HG03060 (cell line): Measurements from ENCODE around the gene ENOX1.

ENCODE experiments used
- ATAC-seq: cut with Tn5 transposase; IDR thresholded peaks from one replicate; pipeline ENCODE4 v1.9.1; 2021; ENCODE audit warnings: low read depth, moderate number of reproducible peaks; ENCODE audit not compliant: unreplicated experiment

ENOX1 gene

DNA sequence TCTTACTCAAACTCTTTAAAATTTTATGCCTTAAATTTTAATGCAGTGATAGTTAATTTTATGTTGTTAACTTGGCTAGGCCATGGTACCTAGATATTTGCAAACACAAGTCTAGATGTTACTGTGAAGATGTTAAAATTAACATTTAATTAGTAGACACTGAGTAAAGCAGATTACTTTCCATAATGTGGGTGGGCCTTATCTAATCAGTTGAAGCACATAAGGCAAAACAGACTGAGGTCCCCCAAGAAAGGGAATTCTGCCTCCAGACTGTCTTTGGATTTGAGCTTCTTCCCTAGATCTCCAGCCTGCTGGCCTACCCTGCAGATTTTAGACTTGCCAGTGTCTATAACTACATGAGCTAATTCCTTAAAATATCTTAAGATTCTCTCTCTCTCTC lies 294.0 kb downstream of the ENOX1 start:
- ATAC-seq: no peak

DNA sequence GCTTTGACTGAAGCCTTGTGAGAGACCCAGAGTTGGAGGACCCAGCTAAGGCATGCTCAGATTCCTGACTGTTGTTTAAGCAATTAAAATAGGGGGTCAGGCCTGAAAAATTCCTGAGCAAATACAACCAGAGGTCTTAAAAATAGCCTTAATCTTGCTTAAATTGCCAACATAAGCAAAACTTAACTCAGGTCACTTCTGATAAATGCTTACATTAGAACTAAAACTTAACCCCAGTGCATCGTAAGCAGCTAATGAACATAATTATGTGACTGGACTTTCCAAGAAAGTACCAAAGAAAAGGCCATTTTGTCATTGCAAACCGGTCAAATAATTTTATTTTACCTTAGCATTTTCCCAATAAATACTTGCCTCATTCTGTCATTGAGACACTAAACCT lies 294.5 kb downstream of the ENOX1 start:
- ATAC-seq: no peak

DNA sequence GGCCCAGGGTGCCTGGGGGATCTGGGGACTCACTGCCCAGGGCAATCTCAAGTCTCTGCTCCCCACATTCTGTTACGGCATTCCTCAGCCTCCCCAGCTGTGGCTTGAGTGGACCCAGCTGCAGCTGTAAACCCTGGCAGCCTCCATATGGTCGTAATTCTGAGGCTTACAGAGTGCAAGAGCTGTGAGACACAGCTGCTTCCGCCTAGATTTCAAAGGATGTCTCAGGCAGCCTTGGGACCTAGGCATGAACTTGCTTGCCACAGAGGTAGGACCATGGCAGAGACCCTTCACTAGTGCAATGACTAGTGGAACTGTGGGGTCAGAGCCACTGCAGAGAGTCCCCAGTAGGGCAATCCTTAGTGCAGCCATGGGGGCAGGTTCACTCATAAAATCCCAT lies 297.5 kb downstream of the ENOX1 start:
- ATAC-seq: no peak

DNA sequence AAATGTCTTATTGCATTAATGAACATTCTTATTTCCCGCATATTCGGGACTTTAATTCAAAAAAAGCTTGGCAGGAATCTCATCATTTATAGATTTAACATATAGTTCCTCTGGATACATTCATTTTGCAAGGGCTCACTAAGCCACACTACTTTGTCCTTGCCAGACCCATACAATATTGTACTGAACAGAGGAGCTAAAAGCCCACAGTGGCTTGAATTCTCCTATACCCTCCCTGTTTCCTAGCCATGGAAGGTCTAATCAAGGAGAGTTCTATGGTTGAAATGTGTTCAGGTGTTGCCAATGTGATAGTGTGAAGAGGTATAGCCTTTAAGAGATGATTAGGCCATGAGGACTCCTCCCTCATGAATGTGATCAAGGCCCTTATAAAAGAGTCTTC lies 298.9 kb downstream of the ENOX1 start:
- no peak for ATAC-seq

DNA sequence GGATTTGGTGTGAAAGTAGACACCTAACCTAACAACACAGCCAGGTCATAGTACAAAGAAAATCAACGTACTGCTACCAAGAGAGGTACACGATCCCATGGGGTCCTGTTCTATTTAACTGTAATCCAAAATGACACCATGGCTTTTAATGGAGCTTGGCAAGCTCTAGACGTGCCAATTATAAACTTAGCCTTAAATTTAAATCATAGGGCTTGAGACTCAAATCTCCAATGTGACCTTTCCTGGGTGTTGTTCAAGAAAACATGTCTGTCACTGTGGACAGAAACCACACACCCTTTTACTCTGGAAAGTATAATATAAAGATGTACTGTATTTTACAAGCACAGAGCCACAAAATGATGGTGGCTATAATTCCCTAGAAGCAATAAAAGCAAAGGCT lies 299.3 kb downstream of the ENOX1 start:
- ATAC-seq: no peak

DNA sequence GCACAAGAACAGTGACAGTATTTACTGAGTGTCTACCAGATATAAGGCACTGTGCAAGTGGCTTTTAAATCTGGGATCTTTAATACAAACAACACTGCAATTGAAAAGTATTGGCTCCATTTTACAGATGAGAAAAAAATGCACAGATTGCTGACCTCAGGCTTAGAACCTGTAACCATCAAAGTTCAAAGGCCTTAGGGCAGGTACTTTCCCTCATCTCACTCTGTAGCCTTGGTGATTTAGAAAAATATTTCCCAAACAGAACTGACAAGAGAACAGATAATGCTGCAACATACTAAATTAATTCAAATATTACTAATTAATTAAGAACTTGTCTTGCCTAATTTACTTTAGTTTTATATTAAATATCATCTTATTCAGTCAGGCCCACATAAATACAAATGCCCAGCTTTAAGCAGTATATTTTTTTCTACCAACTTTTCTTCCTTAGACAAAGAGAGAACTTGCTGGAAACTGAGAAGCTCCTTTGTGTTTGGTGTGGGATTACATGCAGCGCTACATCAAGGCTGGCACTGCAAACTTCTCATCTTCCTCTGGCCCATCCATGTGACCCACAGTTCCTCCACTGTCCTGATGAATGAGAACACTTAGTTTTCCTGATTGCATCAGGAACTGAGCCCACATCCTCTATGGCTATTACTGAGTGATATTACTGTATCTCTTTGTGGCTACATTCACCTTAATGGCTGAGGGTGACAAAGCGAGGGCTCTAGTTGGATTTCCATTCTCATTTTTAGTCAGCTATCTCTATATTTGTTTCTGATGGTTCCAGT lies 302.1 kb downstream of the ENOX1 start:
- ATAC-seq: no peak

DNA sequence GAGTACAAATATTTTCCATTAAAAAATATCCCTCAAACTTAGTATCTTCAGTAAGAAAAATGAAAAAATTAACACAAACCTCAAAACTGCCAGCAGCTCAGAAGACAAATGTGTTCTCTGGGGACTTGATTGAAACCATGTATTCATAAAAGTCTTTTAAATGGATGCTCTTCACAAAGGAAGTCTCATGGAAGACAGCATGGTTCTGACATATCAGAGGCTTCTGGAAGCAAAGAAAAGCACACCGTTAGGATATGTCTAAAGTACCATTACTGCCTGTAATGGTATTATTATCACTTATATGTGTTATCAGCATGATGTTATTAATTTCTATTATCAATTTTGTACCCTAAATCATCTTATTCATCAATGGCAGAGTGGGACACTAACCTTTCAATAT lies 302.8 kb downstream of the ENOX1 start:
- ATAC-seq: no peak

DNA sequence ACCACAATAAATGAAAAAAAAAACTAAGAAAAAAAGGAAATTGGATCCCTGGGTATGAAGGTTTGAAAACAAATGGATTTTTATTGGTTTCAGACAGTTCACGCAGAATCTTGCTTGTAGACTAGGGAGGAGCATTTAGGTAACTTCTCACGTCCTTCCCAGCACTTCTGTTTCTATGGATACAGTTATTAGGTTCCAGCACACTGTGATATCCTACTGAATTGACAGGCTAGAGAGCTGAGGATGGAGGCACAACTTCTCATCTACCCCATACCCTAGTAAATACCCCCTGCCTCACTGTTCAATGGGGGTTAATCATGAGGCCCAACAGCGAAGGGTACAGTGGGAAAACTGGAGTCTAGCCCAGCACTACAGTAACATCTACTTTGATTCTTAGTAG lies 304.1 kb downstream of the ENOX1 start:
- no peak for ATAC-seq

DNA sequence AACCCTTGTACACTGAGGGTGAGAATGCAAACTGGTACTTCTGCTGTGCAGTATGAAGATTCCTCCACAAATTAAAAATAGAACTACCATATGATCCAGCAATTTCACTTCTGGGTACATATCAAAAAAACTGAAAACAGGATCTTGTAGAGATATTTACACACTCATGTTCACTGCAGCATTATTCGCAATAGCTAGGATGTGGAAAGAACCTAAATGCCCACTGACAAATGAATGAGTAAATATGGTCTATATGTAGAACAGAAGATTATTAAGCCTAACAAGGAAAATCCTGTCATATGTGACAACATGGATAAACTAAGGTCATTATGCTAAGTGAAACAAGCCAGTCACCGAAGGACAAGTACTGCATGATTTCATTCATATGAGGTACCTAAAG lies 304.7 kb downstream of the ENOX1 start:
- no peak for ATAC-seq

DNA sequence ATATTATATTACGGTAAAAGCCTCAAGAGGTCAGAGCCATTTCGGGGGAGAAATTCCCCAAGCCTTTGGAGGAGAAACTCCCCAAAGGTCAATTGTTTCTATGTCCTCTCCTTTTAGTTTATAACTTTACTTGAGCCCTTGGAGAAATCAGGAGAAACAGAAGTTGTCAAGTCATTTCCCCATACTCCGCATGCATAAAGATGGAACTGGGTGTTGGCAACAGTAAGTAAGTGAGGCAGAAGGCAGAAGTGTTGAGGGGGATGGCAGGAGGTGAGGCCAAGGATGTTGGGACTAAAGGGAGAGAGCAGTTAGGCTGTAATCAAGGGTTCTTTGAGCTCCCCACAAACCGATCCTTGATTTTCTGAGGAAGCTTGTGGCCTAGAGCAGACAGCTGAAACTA lies 307.9 kb downstream of the ENOX1 start:
- no peak for ATAC-seq

DNA sequence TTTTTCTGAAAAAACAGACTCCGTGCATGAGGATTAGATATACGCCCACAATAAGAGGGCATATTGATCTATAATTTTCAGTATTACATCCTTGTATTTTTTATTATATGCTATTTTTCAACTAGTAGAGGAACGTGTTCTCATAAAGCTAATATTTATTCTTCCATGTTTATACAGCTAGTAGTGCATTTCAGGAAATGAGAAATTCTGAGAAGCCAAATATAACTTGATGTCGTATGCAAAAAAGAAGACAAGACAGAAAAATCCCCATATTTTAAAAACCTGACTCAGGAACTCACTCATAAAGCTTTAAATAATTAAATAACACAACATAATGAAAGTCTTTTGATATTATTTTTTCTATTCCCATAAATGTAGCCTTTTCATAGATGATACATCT lies 308.6 kb downstream of the ENOX1 start:
- ATAC-seq: no peak

DNA sequence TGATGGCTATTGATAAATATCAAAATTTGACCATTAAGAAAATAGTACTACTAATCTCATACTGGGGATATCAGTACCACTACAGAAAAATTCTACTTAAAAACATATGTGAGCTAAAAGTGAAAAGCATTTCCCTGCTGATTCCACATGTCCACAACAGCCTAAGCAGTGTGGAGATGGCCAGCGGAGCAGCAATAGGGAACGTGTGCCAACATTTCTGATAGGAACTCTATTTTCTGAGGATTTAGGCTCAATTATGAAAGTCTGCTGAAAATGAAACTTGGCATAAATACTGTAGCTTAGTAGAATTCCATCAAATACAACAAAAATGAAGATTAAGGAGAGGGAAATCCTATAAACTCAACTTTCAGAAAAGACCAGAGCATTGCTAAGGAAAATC lies 311.6 kb downstream of the ENOX1 start:
- no peak for ATAC-seq

DNA sequence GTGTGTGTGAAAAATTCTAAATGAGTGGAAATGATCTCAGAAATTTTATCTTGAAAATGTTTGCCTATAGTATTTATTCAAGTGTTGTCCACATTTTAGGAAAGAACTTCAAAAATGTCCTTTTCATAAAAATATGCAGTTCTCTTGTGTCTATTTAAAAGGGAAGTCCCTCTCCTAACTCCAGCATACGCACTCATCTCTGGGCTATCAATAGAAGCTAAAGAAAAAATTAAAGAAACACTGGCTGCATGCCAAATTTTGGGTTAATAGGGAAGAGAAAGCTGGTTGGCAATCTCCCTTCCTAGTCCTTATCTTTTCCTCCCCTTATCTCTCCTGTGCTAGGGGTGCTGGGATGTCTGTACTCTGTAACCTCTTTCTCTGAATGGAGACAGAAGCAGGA lies 313.3 kb downstream of the ENOX1 start:
- ATAC-seq: no peak

DNA sequence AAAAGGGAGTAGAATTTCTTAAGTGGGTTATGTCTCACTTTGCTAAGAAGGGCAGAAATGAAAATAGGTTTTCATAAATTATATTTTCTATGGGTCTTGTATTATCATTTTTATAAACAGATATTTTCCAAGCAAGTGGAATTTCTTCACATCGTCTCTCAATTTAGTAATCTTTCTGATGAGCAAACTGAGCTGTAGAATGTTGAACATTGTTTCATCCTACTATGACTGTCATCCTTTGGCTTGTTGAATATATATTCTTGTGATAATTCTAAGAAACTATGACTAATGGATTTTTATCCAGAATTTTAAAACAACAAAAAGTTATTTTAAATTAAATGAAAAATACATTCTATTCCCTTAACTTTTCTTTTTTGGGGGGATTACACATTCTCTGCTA lies 313.8 kb downstream of the ENOX1 start:
- ATAC-seq: no peak

DNA sequence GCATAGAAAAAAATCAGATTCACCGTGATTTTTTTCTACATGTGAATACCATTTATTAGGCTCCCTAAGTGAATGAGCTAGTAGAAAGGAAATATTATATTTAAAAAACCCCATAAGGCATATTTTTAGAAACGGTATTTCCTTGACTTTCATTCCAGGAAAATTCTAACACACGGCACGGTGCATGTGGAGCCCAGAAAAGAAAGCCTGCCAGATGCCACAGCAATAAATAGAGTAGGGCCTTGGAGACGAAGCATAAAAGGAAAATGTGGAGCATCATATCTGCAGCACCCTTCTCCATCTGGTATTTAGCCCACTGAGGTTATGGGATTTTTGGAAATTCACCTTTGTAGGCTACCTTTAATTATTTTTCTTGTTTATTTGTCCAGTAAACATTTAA lies 314.4 kb downstream of the ENOX1 start:
- no peak for ATAC-seq

DNA sequence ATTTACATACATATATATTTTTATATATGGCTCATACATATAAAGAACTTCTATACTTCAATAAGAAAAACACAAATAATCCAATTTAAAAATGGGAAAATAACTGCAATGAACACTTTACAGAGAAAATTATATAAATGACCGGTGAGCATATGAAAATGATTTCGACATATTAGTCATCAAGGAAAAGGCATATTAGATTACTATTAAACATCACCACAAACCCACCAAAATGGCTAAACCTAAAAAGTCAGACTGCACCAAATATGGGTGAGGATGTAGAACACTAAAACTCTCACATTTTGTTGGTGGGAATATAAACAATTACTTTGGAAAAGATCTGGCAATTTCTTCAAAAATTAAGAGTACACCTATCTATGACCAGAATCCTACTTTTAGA lies 316.2 kb downstream of the ENOX1 start:
- no peak for ATAC-seq

DNA sequence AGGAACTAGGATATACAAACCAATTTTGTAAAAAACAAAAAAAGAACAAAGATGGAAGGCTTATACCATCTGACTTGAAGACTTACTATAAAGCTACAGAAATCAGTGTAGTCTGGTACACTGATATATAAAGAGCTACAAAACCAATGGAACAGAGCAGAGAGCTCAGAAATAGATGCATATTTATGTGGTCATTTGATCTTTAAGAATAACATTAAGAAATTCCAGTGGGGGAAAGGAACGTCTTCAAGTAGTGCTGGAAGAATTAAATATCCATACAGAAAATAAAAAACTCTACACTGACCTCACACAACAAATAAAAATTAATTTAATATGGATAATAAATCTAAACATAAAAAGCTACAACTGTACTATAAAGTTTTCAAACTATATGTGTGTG lies 317.0 kb downstream of the ENOX1 start:
- no peak for ATAC-seq

DNA sequence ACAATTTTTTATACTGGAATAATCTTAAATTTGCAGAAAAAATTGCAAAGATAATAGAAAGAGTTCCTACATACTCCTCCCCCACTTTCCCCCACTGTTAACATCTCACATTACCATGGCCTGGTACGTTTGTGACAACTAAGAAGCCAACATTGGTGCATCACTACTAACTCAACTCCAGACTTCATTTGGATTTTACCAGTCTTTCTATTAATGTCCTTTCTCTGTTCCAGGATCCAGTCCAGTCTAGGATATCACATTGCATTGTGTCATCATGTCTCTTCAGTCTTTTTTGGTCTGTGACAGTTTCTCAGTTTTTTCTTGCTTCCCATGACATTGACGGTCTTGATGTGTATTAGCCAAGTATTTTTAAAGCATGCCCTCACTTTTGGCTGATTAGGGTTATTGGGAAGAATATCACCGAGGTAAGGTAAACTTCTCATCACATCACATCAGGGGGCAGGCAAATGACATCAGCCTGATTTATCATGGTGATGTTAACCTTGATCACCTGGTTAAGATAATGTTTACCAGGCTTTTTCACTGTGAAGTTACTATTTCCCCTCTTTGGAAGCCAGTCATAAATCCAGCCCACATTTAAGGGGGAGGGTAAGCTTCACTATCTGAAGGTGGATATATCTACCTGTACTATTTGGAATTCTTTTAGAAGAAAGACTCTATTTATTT lies 322.1 kb downstream of the ENOX1 start:
- ATAC-seq: no peak

DNA sequence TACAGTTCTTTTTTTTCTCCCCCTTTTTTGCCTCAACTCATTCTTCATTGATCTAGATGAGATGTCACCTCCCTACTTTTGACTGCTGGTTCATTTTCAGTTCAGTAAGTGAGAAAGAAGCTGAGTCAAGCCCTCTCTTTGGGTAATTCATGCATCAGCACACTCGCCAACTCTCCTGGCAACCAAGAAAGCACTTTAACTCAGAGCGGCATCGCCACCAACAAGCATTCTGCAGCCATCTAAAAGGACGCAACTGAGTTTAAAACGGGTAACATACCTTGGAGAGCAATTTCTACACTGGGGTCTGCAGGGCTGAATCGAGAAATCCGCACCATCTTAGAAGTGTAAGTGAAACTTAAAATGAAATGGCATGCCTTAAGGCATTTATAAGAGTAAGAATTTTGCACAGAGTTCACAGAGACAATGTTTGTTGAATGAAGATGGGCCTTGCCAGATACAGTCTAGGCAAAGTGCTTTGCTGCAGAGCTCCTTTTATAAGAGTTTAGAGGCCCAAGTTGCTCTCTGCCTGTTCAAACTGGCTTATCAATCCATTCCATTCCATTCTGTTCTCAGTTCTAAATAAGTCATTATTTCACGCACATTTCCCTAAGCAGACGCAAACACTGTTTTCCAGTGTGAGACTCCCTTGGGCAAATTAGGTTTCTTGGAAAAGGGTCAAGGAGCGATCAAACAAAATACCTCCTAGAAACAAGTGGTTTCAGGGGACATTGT lies 338.0 kb downstream of the ENOX1 start:
- ATAC-seq: no peak

DNA sequence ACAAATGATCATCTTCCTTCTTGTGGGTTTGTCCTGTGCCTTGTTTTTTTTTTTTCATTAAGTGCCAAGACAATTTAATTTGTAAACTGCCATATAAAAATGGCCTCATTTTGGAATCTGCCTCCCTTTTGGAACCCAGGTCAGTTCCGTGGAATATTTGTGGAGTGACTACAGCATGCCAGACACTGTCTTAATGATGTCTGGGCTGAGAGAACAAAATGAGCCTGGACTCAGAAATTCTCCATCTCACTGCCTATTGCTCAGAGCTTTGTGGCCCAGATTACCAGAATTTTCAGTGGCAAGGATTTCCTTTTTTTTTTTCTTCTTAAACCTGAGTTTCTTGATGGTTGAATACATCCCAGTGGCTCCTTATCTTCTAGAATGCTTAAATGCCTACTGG lies 340.6 kb downstream of the ENOX1 start:
- ATAC-seq: no peak

DNA sequence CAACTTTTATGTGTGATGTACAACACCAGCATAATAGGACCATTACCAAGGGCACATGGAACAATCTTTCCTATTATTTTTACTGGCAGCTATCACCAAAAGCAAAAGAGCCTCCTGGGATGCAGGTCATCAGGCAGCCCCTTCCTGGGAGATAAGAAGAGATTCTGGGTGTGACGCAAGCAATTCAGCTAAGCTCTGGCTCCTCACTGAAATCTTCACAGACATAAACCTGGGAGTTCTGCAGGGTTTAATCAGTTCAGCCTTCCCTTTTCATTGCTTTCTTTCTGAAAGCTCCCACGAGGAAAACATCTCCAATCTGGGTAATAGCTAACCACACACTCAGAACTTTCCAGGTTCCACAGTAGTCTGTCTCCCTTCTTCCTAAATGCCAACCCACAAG lies 341.1 kb downstream of the ENOX1 start:
- ATAC-seq: no peak

DNA sequence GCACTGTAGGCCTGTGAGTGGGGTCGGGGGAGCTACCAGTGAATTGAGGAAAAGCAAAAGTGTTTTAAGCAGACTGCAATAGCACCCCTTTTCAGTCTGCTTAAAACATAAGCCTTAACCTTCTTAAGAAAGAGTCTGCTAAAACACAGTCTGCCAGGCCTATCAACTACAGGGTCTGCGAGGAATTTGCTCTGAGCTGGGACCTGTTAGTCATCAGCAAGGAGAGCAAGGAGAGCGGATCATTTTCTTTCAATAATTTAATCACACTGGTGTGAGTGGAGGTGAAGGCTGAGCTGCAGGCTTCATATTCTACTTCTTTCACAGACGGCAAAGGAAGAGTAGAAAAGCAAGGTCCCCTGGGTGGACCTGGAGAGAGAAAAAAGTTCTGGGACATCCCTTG lies 342.7 kb downstream of the ENOX1 start:
- ATAC-seq: no peak
